ENCODE data around the gene MAPK7.

The MAPK7 gene

GRCh38 chr17:19332371-19333131, 45.7 kb upstream of the MAPK7 start:
- in situ Hi-C loops (cut with MboI; ENCODE audit: low sequenced_read_pairs, unreplicated experiment): no loop called here
- no peak for TF ChIP-seq CTCF (IDR thresholded peaks at IDR 0.05; ENCODE audit: borderline replicate concordance, control extremely low read depth, extremely low read depth, insufficient read depth, missing control alignments)
- DNase-seq (ENCODE audit: low spot score): peak; percentile 49

GRCh38 chr17:19333132-19333440, 45.2 kb upstream of the MAPK7 start:
- no peak for TF ChIP-seq CTCF (IDR thresholded peaks at IDR 0.05; ENCODE audit: borderline replicate concordance, control extremely low read depth, extremely low read depth, insufficient read depth, missing control alignments)
- no peak for DNase-seq (ENCODE audit: low spot score)
- in situ Hi-C loops (cut with MboI; ENCODE audit: low sequenced_read_pairs, unreplicated experiment): no loop called here

- in situ Hi-C loops (cut with MboI; ENCODE audit: low sequenced_read_pairs, unreplicated experiment): no loop called here
These were observed 44.5 kb upstream of the MAPK7 start for GRCh38 chr17:19333736-19334290.

GRCh38 chr17:19334331-19334730, 44.0 kb upstream of the MAPK7 start:
- no peak for DNase-seq (ENCODE audit: low spot score)
- in situ Hi-C loops (cut with MboI; ENCODE audit: low sequenced_read_pairs, unreplicated experiment): no loop called here
- TF ChIP-seq CTCF (IDR thresholded peaks at IDR 0.05; ENCODE audit: borderline replicate concordance, control extremely low read depth, extremely low read depth, insufficient read depth, missing control alignments): no peak

More at GRCh38 chr17:19333736-19334290, 44.5 kb upstream of the MAPK7 start:
- no peak for DNase-seq (ENCODE audit: low spot score)
- no peak for TF ChIP-seq CTCF (IDR thresholded peaks at IDR 0.05; ENCODE audit: borderline replicate concordance, control extremely low read depth, extremely low read depth, insufficient read depth, missing control alignments)

GRCh38 chr17:19335951-19336631, 42.2 kb upstream of the MAPK7 start:
- in situ Hi-C loops (cut with MboI; ENCODE audit: low sequenced_read_pairs, unreplicated experiment): no loop called here
- no peak for TF ChIP-seq CTCF (IDR thresholded peaks at IDR 0.05; ENCODE audit: borderline replicate concordance, control extremely low read depth, extremely low read depth, insufficient read depth, missing control alignments)
- DNase-seq (ENCODE audit: low spot score): no peak

- TF ChIP-seq CTCF (IDR thresholded peaks at IDR 0.05; ENCODE audit: borderline replicate concordance, control extremely low read depth, extremely low read depth, insufficient read depth, missing control alignments): no peak
- DNase-seq (ENCODE audit: low spot score): no peak
- in situ Hi-C loops (cut with MboI; ENCODE audit: low sequenced_read_pairs, unreplicated experiment): no loop called here
These were observed 41.2 kb upstream of the MAPK7 start for GRCh38 chr17:19336938-19337711.
